Spleen (tissue), 13 donors: ENCODE results near the gene PTEN. TPM values are rescaled to one million over a fixed set of nuclear protein-coding genes. Genes with fewer than 3 reads are reported as not detected.
A peak's percentile ranks its signal among the peaks of the same experiment; 100 is the strongest.

ENCODE experiments used
- DNase-seq: peaks from one replicate; pipeline ENCODE4 v3.0.0-alpha.2; 2020
- H3K27ac ChIP-seq, 8 donors: fragments of 200-600 bp; sonication (generic) in 7 of 8; 1 replicate in 4 of 8; 2 replicates in 4 of 8; pipeline versions ENCODE4 v1.5.0 to v1.8.0; 2016 to 2021; ENCODE audit warnings: inconsistent platforms in 4 of 8, mild to moderate bottlenecking in 4 of 8, moderate library complexity in 1 of 8
- H3K27me3 ChIP-seq, 7 donors: fragments of 200-600 bp; sonication (generic) in 6 of 7; replicated peaks in 1 of 7; 1 replicate in 4 of 7; 2 replicates in 3 of 7; pipeline versions ENCODE4 v1.5.0 to v1.8.0; 2016 to 2021; ENCODE audit warnings: inconsistent platforms in 3 of 7, mild to moderate bottlenecking in 1 of 7
- H3K36me3 ChIP-seq, 6 donors: fragments of 200-600 bp; sonication (generic) in 5 of 6; 1 replicate in 4 of 6; 2 replicates in 2 of 6; pipeline versions ENCODE4 v1.5.0 to v1.8.0; 2016 to 2021; ENCODE audit warnings: inconsistent platforms in 2 of 6
- H3K4me1 ChIP-seq, 6 donors: fragments of 200-600 bp; sonication (generic) in 5 of 6; 1 replicate in 3 of 6; 2 replicates in 3 of 6; pipeline versions ENCODE4 v1.5.0 to v1.8.0; 2016 to 2021; ENCODE audit warnings: inconsistent platforms in 3 of 6
- H3K4me3 ChIP-seq, 8 donors: fragments of 200-600 bp; sonication (generic) in 7 of 8; 1 replicate in 4 of 8; 2 replicates in 4 of 8; pipeline versions ENCODE4 v1.5.0 to v1.8.0; 2016 to 2021; ENCODE audit warnings: inconsistent platforms in 4 of 8, mild to moderate bottlenecking in 4 of 8, moderate library complexity in 2 of 8
- H3K9me3 ChIP-seq, 8 donors: fragments of 200-600 bp; sonication (generic) in 7 of 8; 1 replicate in 4 of 8; 2 replicates in 4 of 8; pipeline versions ENCODE4 v1.5.0 to v1.8.0; 2016 to 2021; ENCODE audit warnings: inconsistent platforms in 4 of 8
- CTCF ChIP-seq, 11 experiments: fragments of 200-600 bp in 7 of 11; fragments of 450-650 bp in 4 of 11; sonication (generic) in 4 of 11; IDR thresholded peaks in 8 of 11; conservative IDR thresholded peaks in 3 of 11; 1 replicate in 7 of 11; 2 replicates in 4 of 11; pipeline versions ENCODE4 v1.4.0 to v1.8.0; 2016 to 2021; ENCODE audit warnings: antibody characterized with exemption in 11 of 11, inconsistent platforms in 4 of 11, mild to moderate bottlenecking in 1 of 11
- POLR2A ChIP-seq, 3 donors: fragments of 450-650 bp; IDR thresholded peaks; one replicate each; pipeline ENCODE4 v1.5.1; 2017; ENCODE audit warnings: antibody characterized with exemption in 3 of 3, mild to moderate bottlenecking in 1 of 3
- POLR2AphosphoS5 ChIP-seq, 3 donors: sonication (generic); formaldehyde crosslinking; IDR thresholded peaks; one replicate each; pipeline ENCODE4 v1.5.1; 2017; ENCODE audit warnings: antibody characterized with exemption in 3 of 3
- WGBS, 5 donors: extraction: QIAGEN DNeasy Blood & Tissue Kit in 3 of 5; methylation state at CpG; one replicate each; pipeline versions ENCODE4 v1.1.5 to v1.1.7; 2013 to 2018; 5-methylcytosine and 5-hydroxymethylcytosine counted together
- intact Hi-C: fragments of 100-400 bp; cut with DNase I; formaldehyde crosslinking; loops from one replicate; pipeline ENCODE4 v1.15.0; 2023; ENCODE audit warnings: low total_unique reads
- long read RNA-seq, 2 donors: transcript quantifications; one replicate each; lab custom pipeline, GENCODE V29; 2026
- polyA plus RNA-seq, 3 donors: library from polyadenylated mRNA; stranded (reverse); fragments of 200-250 nt; gene quantifications; one replicate each; pipeline ENCODE4 v1.2.1, GENCODE V29; 2013
- total RNA-seq, 7 donors: library from RNA; depleted of rRNA in 3 of 7; stranded (reverse); fragments of >200 nt in 3 of 7; fragmentation: NEBNext Ultra II Directional in 4 of 7; extraction: Animal tissue kit (Norgen Biotek cat#: 25700) in 4 of 7; gene quantifications; one replicate each; pipeline versions ENCODE4 v1.1.0 to v1.2.1, GENCODE V29; 2016 to 2021
- donor health status: healthy with polysubstance abuse.
- donor health status: DM: no; HTN: no; CAD: no; lungs with moderate emphysema.
- donor health status: DM: no; HTN: no; CAD: no.
- donor health status: Bipolar disorder and iron deficiency.
- donor health status: healthy.
- donor health status: DM: no; HTN: no; CAD: no.
- donor health status: DM: yes; HTN: yes; CAD: no.

PTEN gene
- 100 to 1,000 TPM; 144 to 300 (median 212) TPM for total RNA-seq
- 10 to 100 TPM; 38.1 to 47.0 (median 42.0) TPM for polyA plus RNA-seq
- long read RNA-seq, donor 1, full-length matches to known transcripts, result 19 of 24 reads
- long read RNA-seq, donor 1, partial matches to known transcripts, result 5 of 24 reads
- long read RNA-seq, donor 1, other reads (novel, unspliced or antisense), result 0 of 24 reads
- long read RNA-seq, donor 2, full-length matches to known transcripts, result 9 of 9 reads
- long read RNA-seq, donor 2, partial matches to known transcripts, result 0 of 9 reads
- long read RNA-seq, donor 2, other reads (novel, unspliced or antisense), result 0 of 9 reads

GRCh38 chr10:87863053-87863943, at the start of gene PTEN, which contains the start of gene KLLN:
TSS of gene PTEN (plus strand) at chr10:87863625. CDS start at chr10:87864470, 845 bp downstream.
TSS of gene KLLN (minus strand) at chr10:87863533. CDS start at chr10:87862487, 1,046 bp downstream.
- intact Hi-C loops, result loop anchor here (5.0 to 10.0 kb wide), 3 partner anchors 72 to 524 kb away; no protein-coding TSS in a partner anchor
- DNase-seq, result peak; percentile 97
- Histone ChIP-seq H3K27me3 (no peaks in the 10 kb centered on the region), H3K36me3 (no peaks in the 10 kb centered on the region), H3K4me3 (peak within 1 kb of the TSS; percentile 83 to 96 (median 91)), H3K4me1 (peaks cover 18 to 53% (median 48%) of the 10 kb centered on the region in 6 donors), H3K9me3 (no peaks in the 10 kb centered on the region), H3K27ac (peak within 1 kb of the TSS; percentile 90 to 100 (median 99))
- 0 to 1% (median 0%) methylated on average over 23 to 89 of the region's 89 CpGs for WGBS, 5 donors
- TF ChIP-seq POLR2A (IDR thresholded peaks at IDR 0.05) (peak in 2 of 3 donors; percentile 78 to 89), POLR2AphosphoS5 (IDR thresholded peaks at IDR 0.05) (peak; percentile 95 to 97 (median 97)), CTCF (IDR thresholded peaks at IDR 0.05 in 8 of 11, conservative IDR thresholded peaks at IDR 0.05 in 3 of 11) (peak in 1 of 11 experiments; percentile 36)

- 63 to 72% (median 64%) methylated on average over 9 of the region's 9 CpGs for WGBS, 5 donors
- Histone ChIP-seq H3K4me3 (peak overlapping the region in 4 of 8 donors; percentile 74 to 92 (median 86)), H3K36me3 (peaks cover 0 to 30% (median 16%) of the 10 kb centered on the region in 6 donors), H3K4me1 (peaks cover 15 to 53% (median 41%) of the 10 kb centered on the region in 6 donors), H3K27me3 (no peaks in the 10 kb centered on the region), H3K9me3 (no peaks in the 10 kb centered on the region), H3K27ac (peak overlapping the region in 2 of 8 donors; percentile 86 to 94)
- DNase-seq, result no peak
- intact Hi-C loops, result no loop called here
- TF ChIP-seq POLR2AphosphoS5 (IDR thresholded peaks at IDR 0.05), result no peak
- TF ChIP-seq CTCF (IDR thresholded peaks at IDR 0.05 in 8 of 11, conservative IDR thresholded peaks at IDR 0.05 in 3 of 11), result no peak
- no peak for TF ChIP-seq POLR2A (IDR thresholded peaks at IDR 0.05)
These were observed 47.1 kb upstream of the PTEN start for GRCh38 chr10:87816163-87816897.

GRCh38 chr10:87816898-87817608, 46.4 kb upstream of the PTEN start:
- intact Hi-C loops, result no loop called here
- WGBS, 5 donors, result 19 to 23% (median 20%) methylated on average over 10 of the region's 10 CpGs
- H3K9me3 ChIP-seq, result no peaks in the 10 kb centered on the region
- peaks cover 0 to 23% (median 13%) of the 10 kb centered on the region in 6 donors for H3K36me3 ChIP-seq
- no peak for DNase-seq
- peaks cover 15 to 53% (median 41%) of the 10 kb centered on the region in 6 donors for H3K4me1 ChIP-seq
- H3K4me3 ChIP-seq, result peak overlapping the region; percentile 54 to 92 (median 76)
- TF ChIP-seq POLR2A (IDR thresholded peaks at IDR 0.05), result no peak
- no peak for TF ChIP-seq CTCF (IDR thresholded peaks at IDR 0.05 in 8 of 11, conservative IDR thresholded peaks at IDR 0.05 in 3 of 11)
- TF ChIP-seq POLR2AphosphoS5 (IDR thresholded peaks at IDR 0.05), result no peak
- no peaks in the 10 kb centered on the region for H3K27me3 ChIP-seq
- H3K27ac ChIP-seq, result peak overlapping the region; percentile 77 to 94 (median 89)
